ENCODE results near the gene SUPT20HL2.
"Not testable (repeated sequence)": the region's sequence is repeated elsewhere in the genome, so short reads cannot be mapped to it uniquely, and the experiment has no call there.

The SUPT20HL2 gene

DNA sequence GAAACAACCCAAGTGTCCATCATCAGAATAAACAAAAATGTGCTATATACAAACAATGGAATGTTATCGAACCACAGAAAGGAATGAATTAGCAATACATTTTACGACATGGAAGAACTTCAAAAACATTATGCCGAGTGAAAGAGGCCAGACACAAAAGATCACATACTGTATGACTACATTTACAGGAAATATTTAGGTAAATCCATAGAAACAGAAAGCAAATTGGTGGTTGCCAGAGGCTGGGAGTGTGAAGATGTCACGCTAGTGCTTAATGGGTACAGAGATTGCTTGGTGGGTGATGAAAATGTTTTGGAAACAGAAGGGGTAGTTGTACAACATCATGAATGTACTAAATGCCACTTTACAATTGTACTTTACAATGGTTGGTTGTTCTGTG, 5.1 kb downstream of the SUPT20HL2 start:
- DNase-seq: not testable (repeated sequence)

DNA sequence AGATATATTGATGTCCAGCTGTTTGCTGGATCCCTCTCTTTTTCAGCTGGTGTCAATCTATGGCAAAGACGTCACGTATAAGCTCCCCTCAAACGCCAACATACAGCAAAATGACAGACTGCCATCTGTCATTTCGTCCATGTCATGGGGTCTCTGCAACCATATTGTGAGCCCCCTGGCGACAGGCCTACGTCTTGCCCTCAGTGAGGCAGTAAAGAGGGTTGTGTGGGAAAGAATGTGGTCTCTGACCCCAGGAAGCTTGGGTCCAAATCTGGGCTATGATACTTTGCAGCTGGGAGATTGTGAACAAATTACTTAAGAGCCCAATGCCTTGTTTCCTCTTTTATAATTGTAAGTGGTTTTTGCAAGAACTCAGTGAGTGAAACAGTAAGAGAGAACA, 7.4 kb downstream of the SUPT20HL2 start:
- DNase-seq: no peak

DNA sequence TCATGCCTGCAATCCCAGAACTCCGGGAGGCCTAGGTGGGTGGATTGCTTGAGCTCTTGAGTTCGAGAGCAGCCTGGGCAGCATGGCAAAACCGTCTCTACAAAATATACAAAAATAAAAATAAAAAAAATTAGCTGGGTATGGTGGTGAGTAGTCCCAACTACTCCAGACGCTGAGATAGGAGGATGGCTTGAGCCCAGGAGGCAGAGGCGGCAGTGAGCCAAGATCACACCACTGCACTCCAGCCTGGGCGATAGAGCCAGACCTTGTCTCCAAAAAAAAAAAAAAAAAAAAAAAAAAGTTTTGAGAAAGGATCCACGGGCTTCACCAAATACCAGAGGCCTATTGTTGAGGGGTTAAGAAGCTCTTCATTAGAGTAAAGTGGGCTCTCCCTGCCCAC, 8.0 kb downstream of the SUPT20HL2 start:
- no peak for DNase-seq

DNA sequence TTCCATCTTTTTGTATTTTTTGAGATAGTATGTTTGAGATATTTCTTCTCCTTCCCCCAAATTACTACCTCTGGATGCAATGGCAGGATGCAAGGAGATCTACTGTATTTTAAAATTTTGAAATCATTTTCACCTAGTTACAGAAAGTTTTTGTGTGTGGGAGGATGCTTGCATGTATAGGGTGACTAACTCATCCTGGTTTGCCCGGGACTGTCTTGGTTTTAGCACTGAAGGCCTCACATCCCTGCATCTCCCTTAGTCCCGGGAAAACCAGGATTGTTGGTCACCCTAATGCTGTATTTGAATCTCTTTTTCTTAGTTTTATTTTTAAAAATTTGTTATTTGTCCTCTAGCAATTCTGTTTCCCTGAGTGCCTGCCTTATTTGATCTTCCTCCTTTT, 12.1 kb downstream of the SUPT20HL2 start:
- no peak for DNase-seq

DNA sequence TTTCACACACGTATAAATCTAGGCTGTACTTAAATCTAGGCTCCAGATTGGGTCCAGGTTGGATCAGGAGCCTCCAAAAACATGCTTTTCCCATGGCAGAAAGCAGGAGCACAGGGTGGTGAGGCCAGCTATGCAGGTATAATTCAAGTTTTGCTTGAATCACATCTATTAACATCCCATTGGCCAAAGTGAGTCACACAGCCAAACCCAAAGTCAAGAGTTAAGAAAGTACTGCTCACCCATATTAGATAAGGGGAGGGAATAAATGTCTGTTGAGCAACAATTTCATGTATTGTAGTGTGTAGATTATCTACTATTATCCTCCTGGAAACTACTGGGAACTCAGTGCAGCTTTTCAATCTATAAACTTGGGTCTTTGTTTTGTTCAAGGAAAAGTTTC, 12.8 kb downstream of the SUPT20HL2 start:
- no peak for DNase-seq

DNA sequence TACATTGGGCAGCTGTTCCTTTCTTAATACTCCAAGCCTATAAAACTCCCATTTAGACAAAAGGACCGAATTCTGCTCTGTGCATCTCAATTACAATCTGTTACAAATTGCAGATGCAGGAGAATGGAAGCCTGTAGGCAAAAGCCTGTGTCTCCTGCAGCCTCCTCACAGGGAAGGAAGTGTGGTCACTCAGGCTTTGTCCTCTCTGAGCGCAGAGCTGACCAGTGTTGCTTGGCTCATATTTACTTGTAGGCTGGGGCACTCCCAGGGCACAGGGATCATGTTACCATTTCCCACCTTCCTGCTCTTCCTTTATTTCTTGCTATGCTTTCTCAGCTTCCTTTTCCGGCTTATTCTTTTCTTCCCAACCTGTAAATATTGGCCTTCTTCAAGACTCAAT, 15.7 kb downstream of the SUPT20HL2 start:
- no peak for DNase-seq

DNA sequence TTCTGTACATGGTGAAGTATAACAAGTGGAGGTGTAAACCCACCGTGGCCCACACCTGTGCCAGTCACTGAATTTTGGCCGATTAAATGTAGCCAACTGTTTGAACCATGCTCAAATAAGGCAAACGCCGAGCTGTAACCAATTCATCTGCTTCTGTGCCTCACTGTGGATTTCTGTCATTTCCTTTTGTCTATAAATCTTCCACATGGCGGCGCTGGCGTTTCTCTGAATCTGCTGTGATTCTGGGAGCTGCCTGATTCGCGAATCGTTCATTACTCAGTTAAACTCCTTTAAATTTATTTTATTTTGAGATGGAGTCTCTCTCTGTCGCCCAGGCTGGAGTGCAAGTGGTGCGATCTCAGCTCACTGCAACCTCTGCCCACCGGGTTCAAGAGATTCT, 19.2 kb downstream of the SUPT20HL2 start:
- no peak for DNase-seq

DNA sequence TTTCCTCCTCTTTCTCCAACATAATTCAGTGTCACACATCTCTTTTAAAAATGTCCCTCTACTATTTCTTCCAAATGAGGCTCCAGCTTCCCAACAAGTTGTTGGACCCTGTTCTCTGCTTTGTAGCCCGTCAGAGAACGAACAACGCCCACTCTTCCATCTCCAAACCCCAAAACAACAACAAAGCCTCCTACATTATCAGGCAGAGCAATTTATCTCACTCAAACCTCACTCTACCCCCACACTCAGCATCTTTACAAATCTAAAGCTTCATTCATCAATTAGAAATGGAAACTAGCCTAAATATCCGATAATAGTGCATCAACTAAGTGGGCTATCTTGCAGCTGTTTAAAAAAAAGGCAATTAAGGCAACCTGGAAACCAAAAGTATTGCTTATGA, 20.5 kb downstream of the SUPT20HL2 start:
- no peak for DNase-seq

DNA sequence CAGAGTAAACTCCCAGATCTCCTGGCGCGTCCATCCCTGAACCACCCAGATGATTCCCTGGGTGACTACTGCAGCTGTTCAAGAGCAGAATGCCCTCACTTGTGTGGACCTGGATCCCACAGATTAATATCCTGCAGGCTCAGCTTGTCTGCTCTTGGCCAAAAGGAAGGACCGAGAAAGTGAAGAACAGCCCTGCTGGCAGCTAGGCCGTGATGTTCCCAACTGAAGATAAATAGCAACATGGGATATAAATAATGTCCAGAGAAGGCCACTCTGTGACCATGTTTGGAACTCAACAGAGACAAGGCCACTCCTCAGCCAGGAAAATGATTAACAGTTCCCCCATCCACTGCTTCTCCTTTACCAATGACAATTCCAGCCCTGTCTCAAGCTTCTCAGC, 21.5 kb downstream of the SUPT20HL2 start:
- no peak for DNase-seq

DNA sequence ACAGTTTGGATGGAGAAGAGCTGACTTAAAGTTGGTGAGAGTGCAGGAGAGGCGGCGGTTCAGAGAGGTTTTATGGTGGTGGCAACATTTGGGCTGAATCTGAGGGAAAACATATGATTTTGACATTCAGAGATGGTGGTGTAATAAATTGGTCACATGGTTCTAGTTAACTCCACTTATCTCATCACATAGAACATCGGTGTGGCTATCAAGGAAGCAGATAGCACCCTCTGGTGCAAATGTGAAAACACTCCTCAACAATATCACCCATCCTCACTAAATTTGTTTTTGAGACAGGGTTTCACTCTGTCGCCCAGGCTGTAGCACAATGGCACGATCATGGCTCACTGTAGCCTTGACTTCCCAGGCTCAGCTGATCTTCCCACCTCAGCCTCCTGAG, 28.8 kb downstream of the SUPT20HL2 start:
- no peak for DNase-seq

DNA sequence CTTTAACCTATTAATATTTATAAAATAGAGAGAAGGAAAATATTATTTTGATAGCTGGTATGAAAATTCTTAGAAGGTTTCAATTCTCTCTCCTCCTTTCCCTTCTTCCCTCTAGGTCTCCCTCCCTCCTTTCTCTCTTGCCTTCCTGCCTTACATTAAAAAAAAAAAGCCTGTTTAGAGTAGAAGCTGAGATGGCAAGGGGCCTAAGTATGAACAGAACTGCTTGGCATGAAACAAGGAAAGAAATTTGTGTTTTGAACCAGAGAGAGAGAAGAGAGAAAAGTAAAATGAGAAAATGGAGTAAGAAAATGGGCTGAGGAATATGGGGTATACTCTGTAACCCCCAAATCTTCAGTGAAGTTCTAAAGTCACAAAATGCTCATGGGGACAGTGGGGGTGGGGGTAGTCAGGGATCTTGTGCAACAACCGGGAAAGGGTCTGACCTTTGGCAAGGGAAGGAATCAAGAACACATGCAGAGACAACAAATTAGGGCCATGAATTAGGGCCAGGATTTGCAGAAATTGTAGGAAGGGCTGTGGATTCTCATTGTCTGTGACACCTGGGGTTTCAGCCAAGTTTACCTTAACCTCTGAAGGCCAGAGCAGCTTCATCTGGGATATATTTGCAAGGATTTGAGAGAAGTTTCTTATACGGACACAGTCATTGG, 30.6 kb downstream of the SUPT20HL2 start:
- no peak for DNase-seq

DNA sequence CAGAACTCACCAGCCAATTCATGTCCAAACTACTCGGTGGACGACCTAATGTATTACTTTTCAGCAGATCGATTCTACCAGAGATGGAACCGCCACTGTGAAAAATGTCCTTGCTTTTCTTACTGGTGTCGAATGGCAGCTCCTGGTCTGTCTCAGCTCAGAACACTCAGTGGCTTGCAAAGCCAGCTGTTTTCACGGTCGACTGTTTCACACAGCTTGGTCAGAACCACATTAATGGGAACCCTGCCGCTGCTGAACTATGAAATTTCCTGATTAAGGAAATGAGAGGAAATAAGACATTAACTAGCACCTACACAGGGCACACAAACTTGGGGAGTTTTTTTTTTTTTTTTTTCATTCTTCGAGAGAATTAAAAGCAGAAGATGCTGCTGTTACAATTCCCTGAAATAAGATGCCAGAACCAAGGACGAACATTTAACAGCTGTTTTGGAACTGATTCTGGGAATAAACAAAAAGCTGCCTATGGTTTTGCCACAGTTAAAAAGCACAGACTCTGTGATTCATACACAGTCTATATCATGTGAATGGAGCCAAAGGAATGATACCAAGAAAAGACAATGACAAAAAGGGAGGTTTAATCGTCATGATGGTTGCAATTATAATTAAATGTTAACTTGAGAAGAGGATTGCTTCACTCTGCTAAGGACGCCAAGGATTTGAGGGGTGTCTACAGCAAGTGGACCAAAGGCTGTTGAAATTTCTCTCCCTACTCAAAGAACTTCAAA, 31.3 kb downstream of the SUPT20HL2 start:
- DNase-seq: no peak

DNA sequence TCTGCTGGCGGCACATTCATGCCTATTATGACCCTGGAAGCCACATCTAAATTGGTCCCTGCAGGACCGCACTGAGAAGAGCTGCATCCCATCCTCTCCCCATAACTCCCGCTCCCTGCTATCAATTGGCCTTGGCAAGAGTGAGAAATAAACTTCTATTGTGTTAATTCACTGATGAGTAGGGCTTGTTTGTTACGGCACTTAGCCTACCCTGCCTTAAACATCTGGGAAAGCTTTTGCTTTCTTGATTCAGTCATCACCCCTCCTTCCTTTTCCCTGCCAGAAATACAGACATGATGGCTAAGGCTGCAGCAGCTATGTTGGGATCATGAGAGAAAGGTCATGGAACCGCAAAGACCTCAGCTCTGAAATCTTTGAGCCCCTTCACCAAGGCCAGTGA, 36.5 kb downstream of the SUPT20HL2 start:
- DNase-seq: no peak

DNA sequence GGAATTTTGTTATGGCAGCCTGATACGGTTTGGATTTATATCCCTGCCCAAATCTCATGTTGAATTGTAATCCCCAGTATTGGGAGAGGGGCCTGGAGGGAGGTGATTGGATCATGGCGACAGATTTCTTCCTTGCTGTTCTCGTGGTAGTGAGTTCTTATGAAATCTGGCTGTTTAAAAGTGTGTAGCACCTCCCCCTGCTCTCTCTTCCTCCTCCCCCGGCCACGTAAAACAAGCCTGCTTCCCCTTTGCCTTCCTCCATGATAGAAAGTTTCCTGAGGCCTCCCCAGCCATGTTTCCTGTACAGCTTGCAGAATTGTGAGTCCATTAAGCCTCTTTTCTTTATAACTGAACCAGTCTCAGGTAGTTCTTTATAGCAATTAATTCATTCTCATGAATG, 37.9 kb downstream of the SUPT20HL2 start:
- DNase-seq: no peak

DNA sequence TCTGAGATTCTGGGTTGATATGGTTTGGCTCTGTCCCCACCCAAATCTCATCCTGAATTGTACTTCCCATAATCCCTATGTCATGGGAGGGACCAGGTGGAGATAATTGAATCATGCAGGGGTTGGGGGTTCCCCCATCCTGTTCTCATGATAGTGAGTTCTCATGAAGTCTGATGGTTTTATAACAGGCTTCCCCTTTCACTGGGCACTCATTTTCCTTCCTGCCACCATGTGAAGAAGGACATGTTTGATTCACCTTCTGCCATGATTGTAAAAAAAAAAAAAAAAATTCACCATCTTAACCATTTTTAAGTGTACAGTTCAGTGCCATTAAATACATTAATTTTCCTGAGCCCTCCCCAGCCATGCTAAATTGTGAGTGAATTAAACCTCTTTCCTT, 42.6 kb downstream of the SUPT20HL2 start:
- DNase-seq: no peak

DNA sequence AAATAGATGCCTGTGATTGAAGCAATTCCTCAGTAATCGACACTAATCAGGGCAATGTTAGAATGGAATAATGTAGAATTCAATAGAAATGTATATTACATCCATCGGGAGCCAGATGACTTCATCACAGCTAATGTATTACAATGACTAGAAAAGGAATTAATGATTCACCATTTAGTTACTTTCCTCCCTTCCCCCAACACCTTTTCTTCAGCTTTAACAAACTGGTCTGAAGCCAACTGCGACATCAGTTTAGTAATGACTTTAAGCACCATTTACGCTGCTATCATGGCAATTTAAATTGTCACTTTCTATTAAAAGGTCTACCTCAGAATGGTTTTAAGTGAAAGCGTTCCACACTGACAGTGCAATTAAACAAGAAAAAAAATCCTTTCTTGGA, 45.1 kb downstream of the SUPT20HL2 start:
- DNase-seq: no peak

DNA sequence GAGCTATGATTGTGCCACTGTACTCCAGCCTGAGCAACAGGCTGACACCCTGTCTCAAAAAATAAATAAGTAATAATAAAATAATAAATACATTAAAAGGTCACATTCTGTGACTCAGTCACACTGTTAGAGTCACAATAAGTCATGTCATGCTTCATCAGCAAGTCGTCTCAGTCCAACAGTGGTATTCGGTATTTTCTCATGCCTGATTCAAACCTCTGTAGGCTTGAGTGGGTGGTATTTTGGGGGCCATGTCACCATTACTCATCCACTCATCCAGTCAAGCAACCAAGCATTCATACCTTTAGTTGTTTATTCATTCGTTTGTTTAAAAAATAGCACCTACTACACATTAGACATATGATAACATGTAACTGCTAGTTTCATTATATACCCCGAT, 46.9 kb downstream of the SUPT20HL2 start:
- DNase-seq: no peak

DNA sequence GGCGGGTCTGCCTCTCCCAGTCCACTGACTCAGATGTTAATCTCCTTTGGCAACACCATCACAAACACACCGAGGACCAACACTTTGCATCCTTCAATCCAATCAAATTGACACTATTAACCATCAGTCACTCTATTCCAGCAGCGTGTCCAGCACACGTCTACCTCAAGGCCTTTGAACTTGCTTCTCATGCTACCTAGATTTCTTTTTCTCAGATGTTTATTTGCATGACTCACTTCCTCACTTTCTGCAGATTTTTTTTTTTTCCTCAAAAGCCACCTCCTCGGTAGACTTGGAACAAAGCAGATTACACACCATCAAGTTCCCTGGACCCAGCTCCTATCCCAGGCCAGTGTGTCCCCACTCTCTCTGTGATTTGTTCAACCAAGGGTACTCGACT, 49.5 kb downstream of the SUPT20HL2 start:
- no peak for DNase-seq

DNA sequence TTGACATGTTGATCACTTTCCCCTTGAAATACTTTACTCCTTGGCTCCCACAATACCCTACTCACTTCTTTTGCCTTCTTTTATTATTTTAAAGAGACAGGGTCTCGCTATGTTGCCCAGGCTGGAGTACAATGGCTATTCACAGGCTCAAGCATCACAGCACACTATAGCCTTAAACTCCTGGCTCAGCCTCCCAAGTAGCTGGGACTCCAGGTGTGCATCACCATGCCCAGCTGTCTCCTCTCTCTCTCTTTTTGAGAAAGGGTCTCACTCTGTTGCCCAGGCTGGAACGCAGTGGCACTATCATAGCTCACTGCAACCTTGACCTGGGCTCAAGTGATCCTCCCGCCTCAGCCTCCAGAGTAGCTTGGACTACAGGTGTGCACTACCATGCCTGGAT, 51.6 kb downstream of the SUPT20HL2 start:
- no peak for DNase-seq

Measured in activated CD4-positive, CD25-positive, alpha-beta regulatory T cell (primary cell).